Panc1 (cell line): ENCODE results near the gene TXK. TPM values are rescaled to one million over a fixed set of nuclear protein-coding genes. Genes with fewer than 3 reads are reported as not detected.

ENCODE experiments used
- ATAC-seq: fragments of 200-7000 bp; cut with Tn5 transposase; 2 replicates; pipeline ENCODE4 v1.9.1; 2020; ENCODE audit warnings: mild to moderate bottlenecking, moderate library complexity
- BruUV-seq: library from RNA; stranded (reverse); fragments of 400-500 nt; replicated peaks from 2 replicates; lab custom pipeline; 2021; lab: Mats Ljungman, UMichigan
- CTCF ChIA-PET: fragments of 300-600 bp; sonication (Branson Sonifier 250); formaldehyde crosslinking; loops from one replicate; lab custom pipeline; 2022; ENCODE audit warnings: antibody characterized with exemption; lab: Charles Lee
- POLR2A ChIA-PET: fragments of 300-600 bp; sonication (Branson Sonifier 250); formaldehyde crosslinking; loops from one replicate; lab custom pipeline; 2022; ENCODE audit warnings: antibody characterized with exemption; lab: Charles Lee
- DNase-seq: peaks from one replicate; pipeline ENCODE4 v3.0.0-alpha.2; 2010; ENCODE audit warnings: low read depth, low spot score
- H3K27ac ChIP-seq: 2 replicates; pipeline ENCODE4 v1.5.1; 2011; ENCODE audit warnings: mild to moderate bottlenecking, low read length, inconsistent platforms
- H3K27me3 ChIP-seq: fragments of 200-500 bp; sonication (Bioruptor generic); 2 replicates; pipeline ENCODE4 v1.6.0; 2014; ENCODE audit warnings: low read length, inconsistent platforms; ENCODE audit not compliant: control insufficient read depth, insufficient read depth
- H3K36me3 ChIP-seq: fragments of 200-500 bp; sonication (Bioruptor generic); 2 replicates; pipeline ENCODE4 v1.5.1; 2014; ENCODE audit warnings: inconsistent platforms, mild to moderate bottlenecking, low read length, moderate library complexity; ENCODE audit not compliant: control insufficient read depth, insufficient read depth
- H3K4me1 ChIP-seq: 2 replicates; pipeline ENCODE4 v1.5.1; 2011; ENCODE audit warnings: inconsistent platforms, mild to moderate bottlenecking, low read length, moderate library complexity; ENCODE audit not compliant: control insufficient read depth, insufficient read depth
- H3K4me3 ChIP-seq, 2 experiments: 2 replicates each; pipeline ENCODE4 v1.5.1; 2011 to 2012; ENCODE audit warnings: low read depth in 2 of 2, low read length in 2 of 2, mild to moderate bottlenecking in 2 of 2, inconsistent platforms in 1 of 2, moderate library complexity in 1 of 2
- H3K9me3 ChIP-seq: fragments of 200-500 bp; sonication (Bioruptor generic); 2 replicates; pipeline ENCODE4 v1.5.1; 2014; ENCODE audit warnings: low read depth, mild to moderate bottlenecking, inconsistent platforms, low read length, moderate library complexity; ENCODE audit not compliant: control insufficient read depth, insufficient read depth
- POLR2AphosphoS5 ChIP-seq: IDR thresholded peaks from 2 replicates; pipeline ENCODE4 v1.6.1; 2012; ENCODE audit warnings: mild to moderate bottlenecking, low read depth, low read length, moderate library complexity
- SIN3A ChIP-seq: IDR thresholded peaks from 2 replicates; pipeline ENCODE4 v1.6.1; 2012; ENCODE audit warnings: low read depth, mild to moderate bottlenecking, low read length, moderate library complexity, borderline replicate concordance; ENCODE audit not compliant: insufficient read depth
- TCF7L2 ChIP-seq: IDR thresholded peaks from 2 replicates; pipeline ENCODE4 v1.6.1; 2011; ENCODE audit warnings: mild to moderate bottlenecking, low read depth, low read length, inconsistent platforms
- in situ Hi-C: cut with HindIII; loops from 2 replicates; pipeline ENCODE4 v1.10.0; 2016; ENCODE audit warnings: low sequenced_read_pairs, low pct_unique_long_range_greater_than_20kb
- intact Hi-C: fragments of 100-400 bp; cut with micrococcal nuclease; formaldehyde crosslinking; loops from one replicate; pipeline ENCODE4 v1.10.0; 2022; ENCODE audit not compliant: unreplicated experiment
- total RNA-seq: library from RNA; stranded (reverse); gene quantifications from one replicate; pipeline ENCODE4 v1.2.1, GENCODE V29; 2021; ENCODE audit not compliant: unreplicated experiment
- TF ChIP-seq, protein P1 (sequence below): fragments of 450-650 bp; IDR thresholded peaks from 2 replicates; pipeline ENCODE4 v1.5.1; 2017; ENCODE audit warnings: mild to moderate bottlenecking
- TF ChIP-seq, protein P2 (sequence below), 2 experiments: IDR thresholded peaks; 2 replicates each; pipeline ENCODE4 v1.6.1; 2011 to 2012; ENCODE audit warnings: low read depth in 2 of 2, control low read depth in 1 of 2, low read length in 1 of 2, mild to moderate bottlenecking in 1 of 2, moderate library complexity in 1 of 2; ENCODE audit not compliant: insufficient read depth in 1 of 2

Gene TXK
- total RNA-seq, 1 experiment from 2014 or later = 0.26 TPM

DNA sequence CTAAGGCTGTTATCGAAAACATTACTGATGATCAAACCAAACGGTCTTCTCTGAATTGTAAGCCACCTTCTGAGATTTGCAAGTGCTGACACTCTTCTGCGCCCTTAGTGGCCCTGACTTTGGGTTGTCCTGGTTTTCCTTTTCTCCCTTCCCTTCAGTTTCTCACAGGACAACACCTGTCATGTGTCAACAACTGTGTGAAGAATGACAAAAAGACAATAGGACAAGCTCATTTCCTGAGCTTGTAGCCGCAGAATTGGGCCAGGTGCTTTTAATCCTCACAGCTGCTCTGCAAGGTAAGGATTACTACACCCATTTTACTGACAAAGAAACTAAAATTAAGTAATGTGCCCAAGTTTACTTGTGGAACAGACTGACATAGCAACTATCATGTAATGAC, 44.9 kb upstream of the TXK start:
- no TSS peak for BruUV-seq
- POLR2A ChIA-PET = no interaction called here
- intact Hi-C loops = no loop called here

DNA sequence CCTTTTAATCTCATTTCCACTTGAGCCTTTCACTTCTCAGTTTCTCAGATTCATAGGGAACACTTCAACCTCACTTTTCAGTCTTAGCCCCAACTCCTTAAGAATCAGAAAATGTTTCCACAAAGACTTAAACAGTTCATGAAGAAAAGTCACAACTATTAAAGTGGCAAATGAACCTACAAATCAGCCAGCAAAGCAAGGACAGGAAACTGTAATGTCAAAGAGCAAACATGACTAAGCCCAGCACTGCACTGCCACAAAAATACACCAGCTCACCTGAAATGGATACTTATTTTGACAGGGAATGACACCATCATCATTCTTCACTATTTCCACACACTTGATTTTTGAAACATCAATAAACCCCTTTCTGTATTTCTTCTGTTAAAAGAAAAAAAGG, 41.8 kb upstream of the TXK start:
- CTCF ChIA-PET = interaction anchor here (0.6 kb wide), 1 partner anchor 355 kb away, joined by 3 read pairs; no protein-coding TSS in a partner anchor
- no TSS peak for BruUV-seq
- no peak overlapping the region for H3K27ac ChIP-seq
- no peaks in the 10 kb centered on the region for H3K36me3 ChIP-seq
- no peaks in the 10 kb centered on the region for H3K27me3 ChIP-seq
- TF ChIP-seq, protein P1, sequence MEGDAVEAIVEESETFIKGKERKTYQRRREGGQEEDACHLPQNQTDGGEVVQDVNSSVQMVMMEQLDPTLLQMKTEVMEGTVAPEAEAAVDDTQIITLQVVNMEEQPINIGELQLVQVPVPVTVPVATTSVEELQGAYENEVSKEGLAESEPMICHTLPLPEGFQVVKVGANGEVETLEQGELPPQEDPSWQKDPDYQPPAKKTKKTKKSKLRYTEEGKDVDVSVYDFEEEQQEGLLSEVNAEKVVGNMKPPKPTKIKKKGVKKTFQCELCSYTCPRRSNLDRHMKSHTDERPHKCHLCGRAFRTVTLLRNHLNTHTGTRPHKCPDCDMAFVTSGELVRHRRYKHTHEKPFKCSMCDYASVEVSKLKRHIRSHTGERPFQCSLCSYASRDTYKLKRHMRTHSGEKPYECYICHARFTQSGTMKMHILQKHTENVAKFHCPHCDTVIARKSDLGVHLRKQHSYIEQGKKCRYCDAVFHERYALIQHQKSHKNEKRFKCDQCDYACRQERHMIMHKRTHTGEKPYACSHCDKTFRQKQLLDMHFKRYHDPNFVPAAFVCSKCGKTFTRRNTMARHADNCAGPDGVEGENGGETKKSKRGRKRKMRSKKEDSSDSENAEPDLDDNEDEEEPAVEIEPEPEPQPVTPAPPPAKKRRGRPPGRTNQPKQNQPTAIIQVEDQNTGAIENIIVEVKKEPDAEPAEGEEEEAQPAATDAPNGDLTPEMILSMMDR = no peak
- TF ChIP-seq SIN3A (no peak), TCF7L2 (no peak), POLR2AphosphoS5 (no peak)
- TF ChIP-seq, protein P2, sequence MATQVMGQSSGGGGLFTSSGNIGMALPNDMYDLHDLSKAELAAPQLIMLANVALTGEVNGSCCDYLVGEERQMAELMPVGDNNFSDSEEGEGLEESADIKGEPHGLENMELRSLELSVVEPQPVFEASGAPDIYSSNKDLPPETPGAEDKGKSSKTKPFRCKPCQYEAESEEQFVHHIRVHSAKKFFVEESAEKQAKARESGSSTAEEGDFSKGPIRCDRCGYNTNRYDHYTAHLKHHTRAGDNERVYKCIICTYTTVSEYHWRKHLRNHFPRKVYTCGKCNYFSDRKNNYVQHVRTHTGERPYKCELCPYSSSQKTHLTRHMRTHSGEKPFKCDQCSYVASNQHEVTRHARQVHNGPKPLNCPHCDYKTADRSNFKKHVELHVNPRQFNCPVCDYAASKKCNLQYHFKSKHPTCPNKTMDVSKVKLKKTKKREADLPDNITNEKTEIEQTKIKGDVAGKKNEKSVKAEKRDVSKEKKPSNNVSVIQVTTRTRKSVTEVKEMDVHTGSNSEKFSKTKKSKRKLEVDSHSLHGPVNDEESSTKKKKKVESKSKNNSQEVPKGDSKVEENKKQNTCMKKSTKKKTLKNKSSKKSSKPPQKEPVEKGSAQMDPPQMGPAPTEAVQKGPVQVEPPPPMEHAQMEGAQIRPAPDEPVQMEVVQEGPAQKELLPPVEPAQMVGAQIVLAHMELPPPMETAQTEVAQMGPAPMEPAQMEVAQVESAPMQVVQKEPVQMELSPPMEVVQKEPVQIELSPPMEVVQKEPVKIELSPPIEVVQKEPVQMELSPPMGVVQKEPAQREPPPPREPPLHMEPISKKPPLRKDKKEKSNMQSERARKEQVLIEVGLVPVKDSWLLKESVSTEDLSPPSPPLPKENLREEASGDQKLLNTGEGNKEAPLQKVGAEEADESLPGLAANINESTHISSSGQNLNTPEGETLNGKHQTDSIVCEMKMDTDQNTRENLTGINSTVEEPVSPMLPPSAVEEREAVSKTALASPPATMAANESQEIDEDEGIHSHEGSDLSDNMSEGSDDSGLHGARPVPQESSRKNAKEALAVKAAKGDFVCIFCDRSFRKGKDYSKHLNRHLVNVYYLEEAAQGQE (IDR thresholded peaks at IDR 0.05; ENCODE audit: insufficient read depth in 1 of 2, low read depth in 2 of 2, low read length in 1 of 2) = no peak
- in situ Hi-C loops = no loop called here
- ATAC-seq (no peak), DNase-seq (no peak)
- no peaks in the 10 kb centered on the region for H3K4me1 ChIP-seq
- POLR2A ChIA-PET = no interaction called here
- no peaks in the 10 kb centered on the region for H3K9me3 ChIP-seq
- intact Hi-C loops = no loop called here
- H3K4me3 ChIP-seq = no peak overlapping the region

More for the DNA sequence above, 44.9 kb upstream of the TXK start:
- no peak for TF ChIP-seq SIN3A
- TF ChIP-seq, protein P2 (IDR thresholded peaks at IDR 0.05; ENCODE audit: insufficient read depth in 1 of 2, low read depth in 2 of 2, low read length in 1 of 2) = no peak
- TF ChIP-seq POLR2AphosphoS5 = no peak
- TF ChIP-seq TCF7L2 = no peak
- TF ChIP-seq, protein P1 = no peak
- Histone ChIP-seq H3K4me1 (no peaks in the 10 kb centered on the region), H3K27me3 (no peaks in the 10 kb centered on the region), H3K27ac (no peak overlapping the region), H3K9me3 (no peaks in the 10 kb centered on the region), H3K36me3 (no peaks in the 10 kb centered on the region), H3K4me3 (no peak overlapping the region)
- DNase-seq = no peak
- in situ Hi-C loops = no loop called here
- CTCF ChIA-PET = no interaction called here
- no peak for ATAC-seq
